Progenitor cell of endocrine pancreas (in vitro differentiated cells): ENCODE results near the gene PLA2G3. TPM values are rescaled to one million over a fixed set of nuclear protein-coding genes. Genes with fewer than 3 reads are reported as not detected.
A peak's percentile ranks its signal among the peaks of the same experiment; 100 is the strongest.
"Not testable (repeated sequence)": the region's sequence is repeated elsewhere in the genome, so short reads cannot be mapped to it uniquely, and the experiment has no call there.

Experiments
- DNase-seq: peaks from one replicate; pipeline ENCODE4 v3.0.0; 2021; ENCODE audit warnings: low spot score; ENCODE audit not compliant: unreplicated experiment
- H3K27ac Mint-ChIP-seq: 2 replicates; pipeline ENCODE4 v1.8.0; 2021; ENCODE audit warnings: mild to moderate bottlenecking, moderate library complexity, mixed read lengths
- H3K27me3 Mint-ChIP-seq: 2 replicates; pipeline ENCODE4 v1.8.0; 2021; ENCODE audit warnings: mixed read lengths
- H3K36me3 Mint-ChIP-seq: 2 replicates; pipeline ENCODE4 v1.8.0; 2022; ENCODE audit warnings: mixed read lengths; ENCODE audit not compliant: insufficient read depth
- H3K4me1 Mint-ChIP-seq: 2 replicates; pipeline ENCODE4 v1.8.0; 2021; ENCODE audit warnings: low read depth, mixed read lengths
- H3K4me3 Mint-ChIP-seq: 2 replicates; pipeline ENCODE4 v1.8.0; 2021; ENCODE audit warnings: low read depth, mild to moderate bottlenecking, moderate library complexity, mixed read lengths
- H3K9me3 Mint-ChIP-seq: 2 replicates; pipeline ENCODE4 v1.8.0; 2021; ENCODE audit warnings: low read depth, mixed read lengths
- CTCF ChIP-seq: fragments of 200-600 bp; sonication (generic); IDR thresholded peaks from one replicate; pipeline ENCODE4 v1.5.0; 2021; ENCODE audit warnings: antibody characterized with exemption, mild to moderate bottlenecking; ENCODE audit not compliant: unreplicated experiment
- total RNA-seq: library from RNA; stranded (reverse); gene quantifications from 2 replicates; pipeline ENCODE4 v1.2.1, GENCODE V29; 2021

Gene PLA2G3
- total RNA-seq, 1 donor from 2014 or later = 2.6 TPM

DNA sequence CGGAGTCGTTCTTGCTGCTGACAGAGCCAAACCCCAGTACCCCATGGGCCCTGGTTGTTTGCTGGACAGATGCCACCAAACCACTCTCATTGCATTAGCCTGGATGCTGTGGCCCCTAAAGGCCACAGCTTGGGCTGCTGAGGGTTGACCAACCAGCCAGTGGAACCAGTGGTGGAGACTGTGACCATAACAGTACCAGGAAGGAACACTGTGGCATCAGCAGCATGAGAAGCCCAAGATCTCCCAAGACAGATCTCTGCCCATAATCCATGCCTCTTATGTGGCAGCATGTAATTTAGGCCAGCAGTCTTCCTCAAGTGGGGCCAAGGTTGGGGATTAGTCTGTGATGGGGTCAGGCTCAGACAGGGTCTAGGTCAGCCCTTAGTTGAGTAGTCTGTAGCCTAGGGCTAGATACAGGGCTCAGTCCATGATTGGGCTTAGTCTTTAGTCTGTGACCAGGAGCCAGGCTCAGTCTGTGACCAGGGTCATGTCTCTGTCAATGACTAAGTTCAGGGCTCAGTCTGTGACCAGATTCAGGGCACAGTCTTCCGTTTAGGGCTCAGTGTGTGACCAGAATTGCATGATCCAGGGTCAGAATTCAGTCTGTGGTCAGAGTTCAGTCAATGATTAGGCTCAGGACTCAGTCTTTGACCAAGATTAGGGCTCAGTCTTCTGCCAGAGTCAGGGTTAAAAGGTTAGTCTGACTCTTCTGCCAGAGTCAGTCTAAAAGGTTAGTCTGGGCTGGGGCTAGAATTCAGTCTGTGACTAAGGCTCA is 22.1 kb downstream of the PLA2G3 start:
- Mint-ChIP-seq H3K9me3 (no peaks in the 10 kb centered on the region), H3K4me1 (peaks cover 4% of the 10 kb centered on the region), H3K4me3 (no peak overlapping the region), H3K27ac (no peak overlapping the region), H3K27me3 (peaks cover 5% of the 10 kb centered on the region), H3K36me3 (no peaks in the 10 kb centered on the region)
- TF ChIP-seq CTCF = no peak
- no peak for DNase-seq

DNA sequence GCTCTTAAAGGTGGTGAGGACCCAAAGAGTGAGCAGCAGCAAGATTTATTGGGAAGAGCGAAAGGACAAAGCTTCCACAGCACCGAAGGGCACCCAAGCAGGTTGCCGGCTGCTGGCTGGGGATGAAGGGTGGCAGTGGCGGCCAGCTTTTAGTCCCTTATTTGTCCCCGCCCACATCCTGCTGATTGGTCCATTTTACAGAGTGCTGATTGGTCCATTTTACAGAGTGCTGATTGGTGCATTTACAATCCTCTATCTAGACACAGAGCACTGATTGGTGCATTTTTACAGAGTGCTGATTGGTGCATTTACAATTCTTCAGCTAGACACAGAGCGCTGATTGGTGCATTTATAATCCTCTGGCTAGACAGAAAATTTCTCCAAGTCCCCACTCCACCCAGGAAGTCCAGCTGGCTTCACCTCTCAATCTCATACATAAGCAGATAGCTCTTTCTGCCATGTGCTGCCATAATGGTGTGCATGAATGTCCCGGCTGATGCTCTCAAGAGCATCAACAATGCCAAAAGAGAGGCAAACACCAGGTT is 27.7 kb downstream of the PLA2G3 start:
- H3K27ac Mint-ChIP-seq, H3K4me1 Mint-ChIP-seq, H3K36me3 Mint-ChIP-seq, H3K4me3 Mint-ChIP-seq, H3K9me3 Mint-ChIP-seq, DNase-seq, H3K27me3 Mint-ChIP-seq: not testable (repeated sequence)

DNA sequence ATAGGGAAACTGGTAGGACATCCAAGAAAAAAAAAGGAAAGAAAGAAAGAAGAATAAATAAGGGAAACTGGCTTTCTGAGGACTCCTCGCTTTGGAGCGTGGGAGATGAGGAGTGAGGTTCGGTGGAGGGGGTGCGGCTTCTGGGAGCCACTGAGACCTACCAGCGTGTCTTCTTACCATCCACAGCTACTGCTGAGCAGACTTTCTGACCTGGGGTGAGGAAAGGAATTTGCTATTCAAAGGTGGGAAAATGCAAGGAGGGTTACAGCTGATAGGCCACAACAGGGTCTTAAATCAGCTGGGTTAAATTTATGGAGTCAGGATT is 32.5 kb downstream of the PLA2G3 start:
- DNase-seq = no peak
- Mint-ChIP-seq H3K36me3 (no peaks in the 10 kb centered on the region), H3K27ac (peak overlapping the region; percentile 87), H3K4me1 (peaks cover 5% of the 10 kb centered on the region), H3K4me3 (peak overlapping the region; percentile 71), H3K27me3 (peaks cover 27% of the 10 kb centered on the region), H3K9me3 (no peaks in the 10 kb centered on the region)
- no peak for TF ChIP-seq CTCF

DNA sequence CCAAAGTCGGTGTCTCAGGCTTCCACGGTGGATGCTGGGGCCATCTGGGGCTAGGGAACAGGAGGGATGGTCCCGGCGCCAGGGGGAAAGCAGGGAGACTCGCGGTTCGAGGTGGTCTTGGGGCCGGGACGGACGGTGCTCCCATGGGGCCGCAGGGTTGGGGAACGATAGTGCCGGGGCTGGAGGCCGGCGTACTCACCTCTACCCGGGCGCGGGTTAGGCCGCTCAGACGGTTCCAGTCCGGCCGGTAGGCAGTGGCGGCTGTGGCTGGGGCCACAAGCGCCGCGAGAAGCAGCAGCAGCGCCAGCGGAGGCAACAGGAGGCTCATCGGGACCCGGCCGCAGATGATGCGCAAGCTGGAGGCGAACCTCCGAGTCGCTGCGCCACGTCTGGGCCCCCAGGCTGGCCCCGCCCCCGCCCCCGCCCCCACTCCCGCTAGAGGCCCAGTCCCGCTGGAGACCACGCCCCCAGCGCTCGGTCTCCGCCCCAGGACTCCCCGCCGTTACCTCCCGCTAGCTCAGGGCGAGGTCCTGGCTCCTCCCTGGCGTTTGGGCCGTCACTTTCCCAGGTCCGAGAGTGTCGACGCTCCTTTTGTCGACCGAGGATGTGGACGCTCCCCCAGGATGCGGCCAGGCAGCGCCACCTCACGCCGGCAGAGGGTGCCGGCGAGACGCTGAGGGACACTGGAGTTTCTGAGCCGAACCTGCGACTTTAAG is 33.0 kb downstream of the PLA2G3 start, which contains the start of gene SELENOM:
TSS of gene SELENOM (minus strand) at position 391 of the 716 bp plus-strand sequence. CDS start at position 328, 63 bp downstream.
- H3K9me3 Mint-ChIP-seq = no peaks in the 10 kb centered on the region
- peak within 1 kb of the TSS; percentile 71 for H3K4me3 Mint-ChIP-seq
- H3K4me1 Mint-ChIP-seq = peaks cover 5% of the 10 kb centered on the region

DNA sequence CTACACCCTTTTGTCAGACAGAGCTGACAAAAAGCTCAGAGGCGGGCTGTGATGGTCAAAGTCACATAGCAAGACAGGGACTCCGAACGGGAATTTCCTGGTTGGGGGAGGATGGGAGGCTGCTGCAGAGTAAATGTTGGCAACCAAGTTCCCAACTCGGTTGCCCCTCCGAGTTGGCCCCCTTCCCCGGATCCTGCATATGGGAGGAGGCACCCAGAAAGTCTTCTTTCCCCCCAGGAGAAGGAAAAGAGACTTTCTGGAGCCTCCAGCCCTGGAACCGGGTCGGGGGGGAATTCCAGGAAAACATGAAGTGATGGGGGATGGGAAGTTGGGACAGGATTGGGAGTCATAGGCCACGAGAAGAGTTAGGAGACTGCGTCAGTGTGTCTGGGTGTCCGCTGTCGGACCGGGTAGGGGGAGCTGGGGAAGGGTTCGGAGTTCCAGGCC is 33.6 kb downstream of the PLA2G3 start:
- H3K36me3 Mint-ChIP-seq = no peaks in the 10 kb centered on the region
- H3K27ac Mint-ChIP-seq = peak overlapping the region; percentile 80
- H3K27me3 Mint-ChIP-seq = peaks cover 27% of the 10 kb centered on the region
- no peak for TF ChIP-seq CTCF
- no peak for DNase-seq
- H3K4me1 Mint-ChIP-seq = peaks cover 5% of the 10 kb centered on the region
- H3K9me3 Mint-ChIP-seq = no peaks in the 10 kb centered on the region
- peak overlapping the region; percentile 56 for H3K4me3 Mint-ChIP-seq

More for the DNA sequence above, 33.0 kb downstream of the PLA2G3 start, which contains the start of gene SELENOM:
- Mint-ChIP-seq H3K27me3 (peaks cover 27% of the 10 kb centered on the region), H3K36me3 (no peaks in the 10 kb centered on the region), H3K27ac (peak within 1 kb of the TSS; percentile 87)
- TF ChIP-seq CTCF = peak; percentile 81
- peak; percentile 83 for DNase-seq
